Peyer's patch (tissue), 4 donors: ENCODE data around the gene OR10G6. TPM values are rescaled to one million over a fixed set of nuclear protein-coding genes. Genes with fewer than 3 reads are reported as not detected.

Source experiments
- DNase-seq, 3 donors: peaks; one replicate each; pipeline ENCODE4 v3.0.0-alpha.2; 2017 to 2019
- H3K27ac ChIP-seq, 4 donors: fragments of 200-600 bp; sonication (generic); one replicate each; pipeline ENCODE4 v1.5.1; 2016 to 2019
- H3K27me3 ChIP-seq, 2 donors: fragments of 200-600 bp; sonication (generic); one replicate each; pipeline ENCODE4 v1.5.1; 2019
- H3K36me3 ChIP-seq, 3 donors: fragments of 200-600 bp; sonication (generic); one replicate each; pipeline ENCODE4 v1.5.1; 2016 to 2019
- H3K4me1 ChIP-seq, 4 donors: fragments of 200-600 bp; sonication (generic); one replicate each; pipeline ENCODE4 v1.5.1; 2016 to 2019
- H3K4me3 ChIP-seq, 4 donors: fragments of 200-600 bp; sonication (generic); 1 replicate in 3 of 4; 2 replicates in 1 of 4; pipeline ENCODE4 v1.5.1; 2016 to 2019; ENCODE audit warnings: mild to moderate bottlenecking in 1 of 4
- H3K9me3 ChIP-seq, 4 donors: fragments of 200-600 bp; sonication (generic); one replicate each; pipeline ENCODE4 v1.5.1; 2016 to 2019; ENCODE audit warnings: mild to moderate bottlenecking in 1 of 4
- POLR2A ChIP-seq, 2 donors: fragments of 450-650 bp; IDR thresholded peaks; one replicate each; pipeline ENCODE4 v1.5.1; 2017; ENCODE audit warnings: antibody characterized with exemption in 2 of 2, mild to moderate bottlenecking in 2 of 2, moderate library complexity in 2 of 2
- total RNA-seq, 4 donors: library from RNA; depleted of rRNA; stranded (reverse); fragments of >200 nt; gene quantifications; one replicate each; pipeline ENCODE4 v1.1.0, GENCODE V29; 2016
- TF ChIP-seq, protein P1 (sequence below), 6 experiments: fragments of 450-650 bp in 4 of 6; fragments of 200-600 bp in 2 of 6; sonication (generic) in 1 of 6; IDR thresholded peaks; one replicate each; pipeline ENCODE4 v1.5.1; 2017 to 2019; ENCODE audit warnings: antibody characterized with exemption in 6 of 6, mild to moderate bottlenecking in 3 of 6, moderate library complexity in 1 of 6

The OR10G6 gene, protein sequence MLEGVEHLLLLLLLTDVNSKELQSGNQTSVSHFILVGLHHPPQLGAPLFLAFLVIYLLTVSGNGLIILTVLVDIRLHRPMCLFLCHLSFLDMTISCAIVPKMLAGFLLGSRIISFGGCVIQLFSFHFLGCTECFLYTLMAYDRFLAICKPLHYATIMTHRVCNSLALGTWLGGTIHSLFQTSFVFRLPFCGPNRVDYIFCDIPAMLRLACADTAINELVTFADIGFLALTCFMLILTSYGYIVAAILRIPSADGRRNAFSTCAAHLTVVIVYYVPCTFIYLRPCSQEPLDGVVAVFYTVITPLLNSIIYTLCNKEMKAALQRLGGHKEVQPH
- total RNA-seq, result not detected

DNA sequence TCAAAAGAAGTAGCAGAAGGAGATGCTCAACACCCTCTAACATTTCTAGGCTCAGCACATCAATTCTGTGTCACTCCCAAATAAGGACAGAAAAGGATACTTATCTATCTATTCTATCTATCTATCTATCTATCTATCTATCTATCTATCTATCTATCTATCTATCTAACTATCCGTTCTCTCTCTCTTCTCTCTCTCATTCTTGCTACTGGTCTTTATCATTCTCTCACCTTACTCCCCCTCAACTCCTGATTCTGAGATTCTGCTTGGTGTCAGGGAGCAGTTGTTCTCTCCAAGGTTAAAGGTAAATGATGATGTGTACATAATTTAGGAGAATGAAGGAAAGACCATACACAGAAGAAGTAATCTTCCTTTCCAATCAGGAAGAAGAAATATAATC is at the start of gene OR10G6:
Gene OR10G6 (minus strand): TSS at position 43 of the 400 bp plus-strand sequence. CDS start 0 bp downstream, at position 43.
- Histone ChIP-seq H3K4me1 (no peaks in the 10 kb centered on the region), H3K27ac (no peak within 1 kb of the TSS), H3K27me3 (no peaks in the 10 kb centered on the region), H3K4me3 (no peak within 1 kb of the TSS), H3K36me3 (no peaks in the 10 kb centered on the region), H3K9me3 (no peaks in the 10 kb centered on the region)
- DNase-seq, result no peak
- TF ChIP-seq, protein P1, sequence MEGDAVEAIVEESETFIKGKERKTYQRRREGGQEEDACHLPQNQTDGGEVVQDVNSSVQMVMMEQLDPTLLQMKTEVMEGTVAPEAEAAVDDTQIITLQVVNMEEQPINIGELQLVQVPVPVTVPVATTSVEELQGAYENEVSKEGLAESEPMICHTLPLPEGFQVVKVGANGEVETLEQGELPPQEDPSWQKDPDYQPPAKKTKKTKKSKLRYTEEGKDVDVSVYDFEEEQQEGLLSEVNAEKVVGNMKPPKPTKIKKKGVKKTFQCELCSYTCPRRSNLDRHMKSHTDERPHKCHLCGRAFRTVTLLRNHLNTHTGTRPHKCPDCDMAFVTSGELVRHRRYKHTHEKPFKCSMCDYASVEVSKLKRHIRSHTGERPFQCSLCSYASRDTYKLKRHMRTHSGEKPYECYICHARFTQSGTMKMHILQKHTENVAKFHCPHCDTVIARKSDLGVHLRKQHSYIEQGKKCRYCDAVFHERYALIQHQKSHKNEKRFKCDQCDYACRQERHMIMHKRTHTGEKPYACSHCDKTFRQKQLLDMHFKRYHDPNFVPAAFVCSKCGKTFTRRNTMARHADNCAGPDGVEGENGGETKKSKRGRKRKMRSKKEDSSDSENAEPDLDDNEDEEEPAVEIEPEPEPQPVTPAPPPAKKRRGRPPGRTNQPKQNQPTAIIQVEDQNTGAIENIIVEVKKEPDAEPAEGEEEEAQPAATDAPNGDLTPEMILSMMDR (IDR thresholded peaks at IDR 0.05), result no peak
- TF ChIP-seq POLR2A (IDR thresholded peaks at IDR 0.05), result no peak

DNA sequence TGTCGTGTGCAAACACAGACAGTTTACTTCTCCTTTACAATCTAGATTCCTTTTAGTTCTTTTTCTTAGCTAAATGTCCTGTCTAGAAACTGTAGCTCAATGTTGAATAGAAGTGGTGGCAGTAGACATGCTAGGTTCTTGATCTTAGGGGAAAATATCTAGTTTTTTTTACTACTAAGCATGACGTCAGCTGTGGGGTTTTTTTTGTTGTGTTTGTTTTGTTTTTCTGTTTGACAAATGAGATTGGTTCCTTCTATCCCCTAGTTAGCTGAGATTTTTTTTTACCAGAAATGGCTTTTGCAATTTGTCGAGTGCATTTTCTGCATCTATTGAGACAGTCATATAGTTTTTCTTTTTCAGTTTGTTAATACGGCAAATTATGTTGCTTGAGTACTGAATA is 48.5 kb upstream of the OR10G6 start:
- no peaks in the 10 kb centered on the region for H3K36me3 ChIP-seq
- H3K9me3 ChIP-seq, result no peaks in the 10 kb centered on the region
- DNase-seq, result no peak
- no peaks in the 10 kb centered on the region for H3K27me3 ChIP-seq
- H3K4me1 ChIP-seq, result no peaks in the 10 kb centered on the region
- no peak overlapping the region for H3K27ac ChIP-seq
- H3K4me3 ChIP-seq, result no peak overlapping the region
- no peak for TF ChIP-seq POLR2A (IDR thresholded peaks at IDR 0.05)
- TF ChIP-seq, protein P1 (IDR thresholded peaks at IDR 0.05), result no peak

DNA sequence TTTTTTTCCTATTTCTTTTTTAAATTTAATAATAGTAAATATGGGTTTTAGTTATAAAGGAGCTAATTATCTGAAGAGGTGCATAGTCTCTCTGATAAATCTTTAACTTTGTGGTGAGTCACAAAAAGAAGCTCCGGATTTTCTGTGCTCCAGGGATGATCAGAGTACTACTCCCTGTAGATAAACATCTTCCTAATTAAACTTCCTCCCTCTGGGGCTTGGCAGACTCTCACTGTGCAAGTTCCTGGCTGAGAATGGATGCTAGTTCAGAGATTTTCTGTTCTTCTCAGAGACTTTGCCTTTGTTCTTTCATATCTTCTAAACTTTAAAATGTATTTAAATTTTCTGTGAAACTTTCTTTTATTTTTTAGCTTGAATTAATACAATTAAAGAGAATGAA is 46.3 kb upstream of the OR10G6 start, which contains the start of gene OR10G7:
Gene OR10G7 (minus strand): TSS at position 72 of the 400 bp plus-strand sequence. CDS start 2,324 bp downstream, outside the sequence.
- no peak within 1 kb of the TSS for H3K27ac ChIP-seq
- no peak for DNase-seq
- H3K36me3 ChIP-seq, result no peaks in the 10 kb centered on the region
- no peaks in the 10 kb centered on the region for H3K9me3 ChIP-seq
- no peaks in the 10 kb centered on the region for H3K4me1 ChIP-seq
- no peak for TF ChIP-seq POLR2A (IDR thresholded peaks at IDR 0.05)
- TF ChIP-seq, protein P1 (IDR thresholded peaks at IDR 0.05), result no peak
- H3K27me3 ChIP-seq, result no peaks in the 10 kb centered on the region
- H3K4me3 ChIP-seq, result no peak within 1 kb of the TSS

DNA sequence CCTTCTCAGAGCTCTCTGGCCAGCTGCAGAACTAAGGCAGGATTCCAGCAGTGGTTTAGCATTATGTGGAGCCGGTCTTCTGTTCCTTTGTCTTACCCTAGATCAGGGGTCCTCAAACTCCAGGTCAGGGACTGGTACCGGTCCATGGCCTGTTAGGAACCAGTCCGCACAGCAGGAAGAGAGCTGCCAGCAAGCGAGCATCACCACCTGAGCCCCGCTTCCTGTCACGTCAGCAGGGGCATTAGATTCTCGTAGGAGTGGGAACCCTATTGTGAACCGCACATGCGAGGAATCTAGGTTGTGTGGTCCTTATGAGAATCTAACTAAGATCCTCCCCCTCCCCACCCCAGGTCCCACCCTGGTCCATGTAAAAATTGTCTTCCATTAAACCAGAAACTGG is 44.6 kb upstream of the OR10G6 start:
- no peaks in the 10 kb centered on the region for H3K36me3 ChIP-seq
- H3K27ac ChIP-seq, result no peak overlapping the region
- no peak overlapping the region for H3K4me3 ChIP-seq
- H3K27me3 ChIP-seq, result no peaks in the 10 kb centered on the region
- TF ChIP-seq, protein P1 (IDR thresholded peaks at IDR 0.05), result no peak
- TF ChIP-seq POLR2A (IDR thresholded peaks at IDR 0.05), result no peak
- no peaks in the 10 kb centered on the region for H3K4me1 ChIP-seq
- no peaks in the 10 kb centered on the region for H3K9me3 ChIP-seq
- no peak for DNase-seq

DNA sequence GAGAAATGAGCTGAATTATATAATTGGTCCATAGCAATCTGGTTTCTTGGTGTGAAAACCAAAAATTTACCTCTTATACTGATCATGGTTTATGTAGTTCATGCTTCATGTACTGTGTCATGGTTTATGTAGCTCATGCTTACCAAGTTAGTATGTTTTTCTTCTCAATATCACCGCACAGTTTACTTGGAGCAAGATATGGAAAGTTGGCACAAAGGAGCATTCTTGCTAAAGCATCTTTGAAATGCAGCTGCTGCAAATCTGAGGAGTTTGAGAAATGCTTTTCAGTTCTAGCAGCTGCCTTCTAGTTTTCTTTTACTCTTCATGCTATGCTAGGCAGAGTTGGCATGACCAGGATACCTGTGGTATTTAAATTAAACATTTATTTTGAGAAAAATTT is 41.7 kb upstream of the OR10G6 start:
- H3K36me3 ChIP-seq, result no peaks in the 10 kb centered on the region
- H3K27ac ChIP-seq, result no peak overlapping the region
- TF ChIP-seq POLR2A (IDR thresholded peaks at IDR 0.05), result no peak
- TF ChIP-seq, protein P1 (IDR thresholded peaks at IDR 0.05), result no peak
- H3K27me3 ChIP-seq, result no peaks in the 10 kb centered on the region
- no peak overlapping the region for H3K4me3 ChIP-seq
- DNase-seq, result no peak
- no peaks in the 10 kb centered on the region for H3K4me1 ChIP-seq
- H3K9me3 ChIP-seq, result no peaks in the 10 kb centered on the region
